Measurements from ENCODE around the gene SNX32.
A peak's percentile ranks its signal among the peaks of the same experiment; 100 is the strongest.

The SNX32 gene

GRCh38 chr11:65810046-65810868 lies 23.5 kb upstream of the SNX32 start:
- no peak for TF ChIP-seq ZFX (IDR thresholded peaks at IDR 0.05; ENCODE audit: borderline replicate concordance)
- 0 out of 2 replicates have a peak, but pooled peaks have one; percentile 12 for TF ChIP-seq CTCF (IDR thresholded peaks at IDR 0.05)

GRCh38 chr11:65811764-65812475 lies 21.8 kb upstream of the SNX32 start:
- no peak overlapping the region for H3K27ac ChIP-seq

More at GRCh38 chr11:65810046-65810868, 23.5 kb upstream of the SNX32 start:
- H3K27ac ChIP-seq: no peak overlapping the region

GRCh38 chr11:65814131-65814985 lies 19.4 kb upstream of the SNX32 start:
- H3K27ac ChIP-seq: no peak overlapping the region

More at GRCh38 chr11:65811764-65812475, 21.8 kb upstream of the SNX32 start:
- TF ChIP-seq CTCF (IDR thresholded peaks at IDR 0.05) (no peak), ZFX (IDR thresholded peaks at IDR 0.05; ENCODE audit: borderline replicate concordance) (no peak)

GRCh38 chr11:65814986-65815565 lies 18.7 kb upstream of the SNX32 start:
- H3K27ac ChIP-seq: no peak overlapping the region
- no peak for TF ChIP-seq CTCF (IDR thresholded peaks at IDR 0.05)
- no peak for TF ChIP-seq ZFX (IDR thresholded peaks at IDR 0.05; ENCODE audit: borderline replicate concordance)

More at GRCh38 chr11:65814131-65814985, 19.4 kb upstream of the SNX32 start:
- TF ChIP-seq CTCF (IDR thresholded peaks at IDR 0.05) (no peak), ZFX (IDR thresholded peaks at IDR 0.05; ENCODE audit: borderline replicate concordance) (no peak)

GRCh38 chr11:65816696-65817095 lies 17.1 kb upstream of the SNX32 start:
- H3K27ac ChIP-seq: no peak overlapping the region
- TF ChIP-seq CTCF (IDR thresholded peaks at IDR 0.05) (no peak), ZFX (IDR thresholded peaks at IDR 0.05; ENCODE audit: borderline replicate concordance) (no peak)

- H3K27ac ChIP-seq: peak overlapping the region; percentile 71
- TF ChIP-seq CTCF (IDR thresholded peaks at IDR 0.05) (no peak), ZFX (IDR thresholded peaks at IDR 0.05; ENCODE audit: borderline replicate concordance) (no peak)
These were observed 16.4 kb upstream of the SNX32 start for GRCh38 chr11:65817312-65817834.
